IPS-20b (cell line): Measurements from ENCODE around the gene HDHD5.
A peak's percentile ranks its signal among the peaks of the same experiment; 100 is the strongest.

Experiments
- H3K27ac ChIP-seq: one replicate; pipeline ENCODE4 v1.5.1; 2013; ENCODE audit warnings: low read length
- H3K27me3 ChIP-seq: 2 replicates; pipeline ENCODE4 v1.6.1; 2013; ENCODE audit warnings: mild to moderate bottlenecking, low read length, inconsistent platforms; ENCODE audit not compliant: insufficient read depth
- H3K36me3 ChIP-seq: 2 replicates; pipeline ENCODE4 v1.6.1; 2013; ENCODE audit warnings: low read depth, mild to moderate bottlenecking, inconsistent platforms, low read length, moderate library complexity; ENCODE audit not compliant: insufficient read depth
- H3K4me1 ChIP-seq: 2 replicates; pipeline ENCODE4 v1.6.1; 2013; ENCODE audit warnings: mild to moderate bottlenecking, control low read depth, inconsistent platforms, low read length, moderate library complexity; ENCODE audit not compliant: insufficient read depth
- H3K4me3 ChIP-seq: 2 replicates; pipeline ENCODE4 v1.5.1; 2013; ENCODE audit warnings: mild to moderate bottlenecking, low read length, inconsistent platforms
- H3K9ac ChIP-seq: 2 replicates; pipeline ENCODE4 v1.6.1; 2013; ENCODE audit warnings: low read depth, mild to moderate bottlenecking, inconsistent platforms, low read length, moderate library complexity
- H3K9me3 ChIP-seq: 2 replicates; pipeline ENCODE4 v1.6.1; 2013; ENCODE audit warnings: mild to moderate bottlenecking, low read depth, low read length, inconsistent platforms; ENCODE audit not compliant: insufficient read depth

Gene HDHD5

DNA sequence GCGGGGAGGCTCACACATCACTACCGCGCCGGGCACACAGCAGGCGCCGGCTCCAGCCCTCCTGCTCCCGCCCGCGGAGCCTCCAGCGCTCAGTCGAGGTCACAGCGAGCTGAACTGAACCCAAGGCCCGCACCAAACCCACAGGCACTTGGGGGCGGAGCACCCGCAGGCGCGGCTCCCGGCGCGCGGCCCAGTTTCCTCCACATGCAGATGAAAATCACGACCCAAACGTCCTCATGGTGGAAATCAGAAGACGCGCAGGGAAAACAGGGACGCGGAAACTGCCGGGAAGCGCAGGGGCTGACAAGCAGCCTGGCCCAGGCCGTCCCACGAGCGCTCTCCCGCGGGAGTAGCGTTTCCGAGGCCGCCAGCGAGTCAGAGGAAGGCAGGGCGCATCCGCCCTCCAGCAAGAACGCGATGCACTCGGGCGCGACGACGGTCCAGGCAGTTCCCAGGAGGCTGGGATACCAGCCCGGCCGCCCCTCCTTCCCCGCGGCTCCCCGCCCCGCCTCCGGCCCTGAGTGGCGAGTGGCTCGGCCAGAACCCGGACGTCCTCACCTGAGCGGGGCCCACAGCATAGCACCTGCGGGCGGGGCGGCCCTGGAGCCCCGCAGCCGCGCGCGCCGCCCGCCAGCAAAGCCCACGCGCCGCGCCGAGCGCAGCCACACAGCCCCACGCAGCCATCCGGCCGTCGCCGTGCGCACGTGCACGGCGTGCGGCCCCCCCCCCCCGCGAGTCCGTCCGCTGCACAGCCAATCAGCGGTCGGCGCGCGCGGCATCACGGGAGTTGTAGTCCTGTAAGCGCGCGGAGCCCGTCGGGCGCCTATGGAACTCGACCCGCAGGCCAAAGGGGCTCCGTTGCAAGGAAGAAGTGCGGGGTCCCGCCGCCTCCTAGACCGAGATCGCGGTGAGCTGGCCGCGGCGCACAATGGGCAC is at the start of gene HDHD5:
TSS of gene HDHD5 (minus strand) at position 710 of the 936 bp plus-strand sequence. CDS start at position 684, 26 bp downstream.
- Histone ChIP-seq H3K27ac (no peak within 1 kb of the TSS), H3K4me1 (no peaks in the 10 kb centered on the region), H3K4me3 (peak within 1 kb of the TSS; percentile 83)

DNA sequence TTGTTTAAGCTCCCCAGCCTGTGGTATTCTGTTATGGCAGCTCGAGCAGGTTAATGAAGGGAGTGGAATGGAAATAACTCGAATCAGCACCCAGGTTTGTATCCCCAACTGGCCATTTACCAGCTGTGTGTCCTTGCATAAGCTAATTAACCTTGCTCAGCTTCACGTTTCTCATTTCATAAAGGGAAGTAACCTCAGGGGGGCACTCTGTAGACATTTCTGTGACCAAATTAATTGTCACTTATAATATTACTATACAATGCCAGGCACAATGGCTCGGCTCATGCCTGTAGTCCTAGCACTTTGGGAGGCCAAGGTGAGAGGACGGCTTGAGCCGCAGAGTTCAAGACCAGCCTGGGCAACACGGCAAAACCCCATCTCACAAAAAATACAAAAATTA is 46.4 kb upstream of the HDHD5 start:
- Histone ChIP-seq H3K36me3 (no peaks in the 10 kb centered on the region), H3K9ac (no peak overlapping the region), H3K27me3 (no peaks in the 10 kb centered on the region), H3K4me3 (no peak overlapping the region), H3K4me1 (peaks cover 8% of the 10 kb centered on the region; the same call in 1 of the 2 replicates), H3K27ac (no peak overlapping the region), H3K9me3 (no peaks in the 10 kb centered on the region)

More for the DNA sequence above, at the start of gene HDHD5:
- Histone ChIP-seq H3K9ac (peak within 1 kb of the TSS; percentile 69; the same call in 1 of the 2 replicates), H3K36me3 (peaks cover 7% of the 10 kb centered on the region; the same call in 1 of the 2 replicates), H3K27me3 (no peaks in the 10 kb centered on the region; the same call in 1 of the 2 replicates), H3K9me3 (no peaks in the 10 kb centered on the region)

DNA sequence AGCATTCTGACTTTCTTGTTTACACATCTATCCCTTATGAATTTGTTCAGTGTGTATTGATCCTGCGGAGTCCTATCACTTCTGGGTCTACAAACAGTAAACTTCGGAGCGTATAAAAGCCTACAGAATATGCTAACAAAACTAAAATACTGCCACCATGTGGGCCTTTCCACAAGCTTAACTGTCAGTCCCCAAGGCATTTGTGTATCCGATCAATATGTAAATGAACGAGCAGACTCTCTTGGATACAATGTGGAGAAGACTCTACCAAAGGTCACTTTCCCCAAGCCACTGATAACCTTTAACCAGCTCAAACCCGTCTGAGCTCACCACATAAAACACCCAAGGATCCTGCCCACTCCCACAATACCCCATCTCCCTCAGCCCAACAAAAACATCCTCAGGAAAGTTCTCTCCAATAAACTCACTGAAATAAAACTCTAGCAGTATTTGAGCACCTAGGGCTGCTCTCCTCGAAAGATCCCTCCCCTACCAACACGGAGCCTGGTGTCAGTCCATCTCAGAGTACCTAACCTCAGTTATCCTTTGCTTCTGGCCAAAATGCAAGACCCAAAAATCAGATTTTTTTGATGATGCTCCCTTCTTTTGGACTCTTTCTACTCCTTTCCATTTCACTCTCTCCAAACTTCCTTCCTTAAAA is 42.3 kb upstream of the HDHD5 start:
- H3K4me1 ChIP-seq, result peaks cover 17% of the 10 kb centered on the region; the same call in 1 of the 2 replicates
- H3K27ac ChIP-seq, result peak overlapping the region; percentile 56
- no peaks in the 10 kb centered on the region for H3K36me3 ChIP-seq
- no peaks in the 10 kb centered on the region for H3K9me3 ChIP-seq
- H3K9ac ChIP-seq, result peak overlapping the region; percentile 0; the same call in 1 of the 2 replicates
- H3K4me3 ChIP-seq, result 0 out of 2 replicates have a peak overlapping the region, but pooled peaks have one; percentile 2
- H3K27me3 ChIP-seq, result no peaks in the 10 kb centered on the region

GRCh38 chr22:17199003-17199731 is 40.1 kb upstream of the HDHD5 start:
- H3K36me3 ChIP-seq, result no peaks in the 10 kb centered on the region
- H3K9me3 ChIP-seq, result no peaks in the 10 kb centered on the region
- H3K4me3 ChIP-seq, result peak overlapping the region; percentile 68
- H3K9ac ChIP-seq, result peak overlapping the region; percentile 88
- H3K4me1 ChIP-seq, result peaks cover 22% of the 10 kb centered on the region; the same call in 1 of the 2 replicates
- peak overlapping the region; percentile 85 for H3K27ac ChIP-seq
- no peaks in the 10 kb centered on the region for H3K27me3 ChIP-seq

DNA sequence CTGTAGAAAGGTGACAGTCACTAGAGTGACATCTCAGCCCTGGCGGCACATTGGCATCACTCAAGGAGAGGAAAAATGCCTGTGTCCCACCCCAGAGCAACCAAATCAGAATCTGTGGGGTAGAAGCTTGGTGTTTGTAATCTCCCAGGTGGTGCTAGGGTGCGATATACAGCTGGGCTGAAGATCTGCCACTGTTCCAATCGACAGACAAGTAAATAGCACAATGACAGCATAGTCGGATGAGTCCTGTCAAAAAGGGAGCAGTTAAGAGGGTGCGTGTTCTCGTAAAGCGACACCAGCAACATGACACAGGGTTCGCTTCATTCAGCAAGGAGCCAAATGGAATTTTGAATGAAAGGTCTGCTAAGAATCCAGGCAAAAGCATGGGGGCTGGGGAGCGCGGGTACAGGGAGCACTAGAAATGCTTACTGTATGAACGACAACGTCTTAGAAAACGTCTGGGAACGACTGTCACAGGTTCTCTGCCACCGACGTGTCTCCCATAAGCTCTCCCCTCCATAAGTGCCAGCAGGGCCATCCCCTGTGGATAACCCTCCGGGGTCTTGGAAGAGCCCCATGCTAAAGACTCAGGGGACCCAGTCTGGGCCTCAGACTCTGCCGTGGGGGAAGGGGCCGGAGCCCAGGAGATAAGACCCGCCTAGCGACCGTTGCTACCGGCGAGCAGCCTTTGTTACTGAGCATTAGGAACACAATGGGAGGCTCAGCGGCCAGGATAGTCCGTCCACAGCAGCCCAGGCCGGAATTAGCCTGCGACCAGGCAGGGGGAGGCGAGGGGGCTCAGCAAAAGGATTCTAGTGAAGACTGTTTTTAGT is 39.3 kb upstream of the HDHD5 start:
- Histone ChIP-seq H3K36me3 (no peaks in the 10 kb centered on the region), H3K27ac (peak overlapping the region; percentile 85), H3K9me3 (no peaks in the 10 kb centered on the region), H3K4me3 (peak overlapping the region; percentile 68), H3K4me1 (peaks cover 25% of the 10 kb centered on the region; the same call in 1 of the 2 replicates), H3K9ac (peak overlapping the region; percentile 88), H3K27me3 (no peaks in the 10 kb centered on the region)

- no peak overlapping the region for H3K27ac ChIP-seq
- peaks cover 13% of the 10 kb centered on the region; the same call in 1 of the 2 replicates for H3K4me1 ChIP-seq
- peak overlapping the region; percentile 50; the same call in 1 of the 2 replicates for H3K9ac ChIP-seq
- no peaks in the 10 kb centered on the region for H3K9me3 ChIP-seq
- no peak overlapping the region for H3K4me3 ChIP-seq
- no peaks in the 10 kb centered on the region for H3K27me3 ChIP-seq
- H3K36me3 ChIP-seq, result no peaks in the 10 kb centered on the region; the same call in 1 of the 2 replicates
These were observed 35.1 kb upstream of the HDHD5 start for GRCh38 chr22:17194213-17194612.

DNA sequence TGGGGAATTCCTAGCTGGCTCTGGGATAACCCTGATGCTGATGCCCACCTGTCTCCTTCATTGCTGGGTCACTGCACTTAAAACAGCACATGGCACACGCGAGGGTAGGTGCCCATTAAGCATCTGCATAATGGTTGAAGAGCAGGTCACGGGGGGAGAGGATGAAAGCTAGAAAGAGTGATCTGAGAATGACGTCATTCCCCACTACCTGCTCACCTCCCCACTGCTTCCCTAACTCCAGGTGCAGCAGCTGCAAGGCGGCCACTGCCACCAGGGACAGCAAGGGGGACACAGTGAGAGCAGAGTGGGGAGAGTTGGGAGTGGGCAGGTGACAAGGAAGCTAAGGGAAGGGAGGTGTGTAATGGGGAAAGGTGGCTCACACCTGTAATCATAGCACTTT is 33.1 kb upstream of the HDHD5 start:
- H3K36me3 ChIP-seq, result no peaks in the 10 kb centered on the region; the same call in 1 of the 2 replicates
- no peak overlapping the region for H3K4me3 ChIP-seq
- H3K27ac ChIP-seq, result no peak overlapping the region
- no peaks in the 10 kb centered on the region for H3K27me3 ChIP-seq
- peaks cover 7% of the 10 kb centered on the region; the same call in 1 of the 2 replicates for H3K4me1 ChIP-seq
- no peak overlapping the region for H3K9ac ChIP-seq
- no peaks in the 10 kb centered on the region for H3K9me3 ChIP-seq

DNA sequence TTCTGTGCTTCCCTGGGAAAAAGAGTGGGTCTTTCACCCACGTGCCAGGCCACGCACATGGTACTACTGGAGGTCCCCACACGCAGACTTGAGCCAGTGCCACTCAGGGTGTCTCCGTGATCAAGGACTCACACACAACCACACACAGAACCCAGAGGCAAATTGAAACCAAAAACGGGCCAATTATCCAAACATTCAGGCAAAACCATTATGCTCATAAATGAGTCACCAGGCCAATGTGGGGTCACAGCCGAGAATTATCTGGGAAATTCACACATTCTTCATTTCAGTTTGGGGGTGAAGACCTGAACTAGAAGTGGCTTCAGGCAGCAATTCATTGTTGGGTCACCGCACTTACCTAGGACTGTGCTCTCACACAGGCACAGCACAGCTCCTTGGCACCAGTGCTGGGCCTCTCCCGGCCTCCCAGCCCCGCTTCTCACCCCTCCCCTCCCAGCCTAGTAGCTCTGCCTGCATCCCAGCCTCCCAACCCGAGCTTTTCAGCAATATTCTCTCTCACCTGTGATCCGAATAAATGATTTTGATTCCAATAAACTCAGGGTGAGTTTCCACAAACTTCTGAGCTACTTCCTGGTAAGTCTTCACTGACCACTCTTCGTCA is 32.2 kb upstream of the HDHD5 start:
- Histone ChIP-seq H3K9me3 (no peaks in the 10 kb centered on the region), H3K27ac (no peak overlapping the region), H3K9ac (no peak overlapping the region), H3K27me3 (no peaks in the 10 kb centered on the region), H3K36me3 (no peaks in the 10 kb centered on the region; the same call in 1 of the 2 replicates), H3K4me3 (no peak overlapping the region), H3K4me1 (peaks cover 7% of the 10 kb centered on the region; the same call in 1 of the 2 replicates)

- Histone ChIP-seq H3K9me3 (no peaks in the 10 kb centered on the region), H3K9ac (no peak overlapping the region), H3K4me3 (no peak overlapping the region), H3K27ac (no peak overlapping the region), H3K36me3 (no peaks in the 10 kb centered on the region; the same call in 1 of the 2 replicates), H3K27me3 (no peaks in the 10 kb centered on the region), H3K4me1 (peaks cover 7% of the 10 kb centered on the region; the same call in 1 of the 2 replicates)
These were observed 31.6 kb upstream of the HDHD5 start for GRCh38 chr22:17190702-17191101.

- H3K27me3 ChIP-seq, result no peaks in the 10 kb centered on the region
- peaks cover 5% of the 10 kb centered on the region; the same call in 1 of the 2 replicates for H3K4me1 ChIP-seq
- no peak overlapping the region for H3K4me3 ChIP-seq
- H3K27ac ChIP-seq, result no peak overlapping the region
- no peaks in the 10 kb centered on the region for H3K9me3 ChIP-seq
- H3K36me3 ChIP-seq, result no peaks in the 10 kb centered on the region
- H3K9ac ChIP-seq, result no peak overlapping the region
These were observed 17.6 kb upstream of the HDHD5 start for GRCh38 chr22:17176715-17177114.
